Esophagus (tissue), 2 donors: ENCODE results near the gene PCNT. TPM values are rescaled to one million over a fixed set of nuclear protein-coding genes. Genes with fewer than 3 reads are reported as not detected.

Experiments
- H3K27ac ChIP-seq, 2 donors: one replicate each; pipeline ENCODE4 v1.5.1; 2013; ENCODE audit warnings: low read depth in 2 of 2, mild to moderate bottlenecking in 2 of 2, inconsistent platforms in 1 of 2, low read length in 1 of 2, moderate library complexity in 1 of 2
- H3K27me3 ChIP-seq, 2 donors: one replicate each; pipeline ENCODE4 v1.6.1; 2013; ENCODE audit warnings: low read length in 2 of 2, control low read depth in 1 of 2, mild to moderate bottlenecking in 1 of 2; ENCODE audit not compliant: insufficient read depth in 2 of 2, control insufficient read depth in 1 of 2
- H3K36me3 ChIP-seq, 2 donors: one replicate each; pipeline ENCODE4 v1.6.1; 2013; ENCODE audit warnings: low read length in 1 of 2; ENCODE audit not compliant: control insufficient read depth in 2 of 2, insufficient read depth in 2 of 2
- H3K4me1 ChIP-seq, 2 donors: one replicate each; pipeline ENCODE4 v1.6.1; 2013; ENCODE audit warnings: low read length in 1 of 2; ENCODE audit not compliant: control insufficient read depth in 2 of 2, insufficient read depth in 2 of 2
- H3K4me3 ChIP-seq, 2 donors: one replicate each; pipeline ENCODE4 v1.5.1; 2013; ENCODE audit warnings: low read length in 2 of 2, mild to moderate bottlenecking in 2 of 2, low read depth in 1 of 2, moderate library complexity in 1 of 2
- H3K9me3 ChIP-seq, 2 donors: one replicate each; pipeline ENCODE4 v1.6.1; 2013; ENCODE audit warnings: mild to moderate bottlenecking in 2 of 2, low read depth in 1 of 2, low read length in 1 of 2, moderate library complexity in 1 of 2; ENCODE audit not compliant: control insufficient read depth in 2 of 2, insufficient read depth in 1 of 2
- WGBS, 2 donors: extraction: QIAGEN DNeasy Blood & Tissue Kit; methylation state at CpG; one replicate each; pipeline ENCODE4 v1.1.7; 2013; 5-methylcytosine and 5-hydroxymethylcytosine counted together
- polyA plus RNA-seq, 2 donors: library from polyadenylated mRNA; stranded (reverse); fragments of 200-250 nt; gene quantifications; one replicate each; pipeline ENCODE4 v1.2.3, GENCODE V29; 2013
- donor health status: healthy with polysubstance abuse.
- donor health status: Bipolar disorder and iron deficiency.

Gene PCNT
- polyA plus RNA-seq, 2 donors, result 14.1 to 14.9 TPM

DNA sequence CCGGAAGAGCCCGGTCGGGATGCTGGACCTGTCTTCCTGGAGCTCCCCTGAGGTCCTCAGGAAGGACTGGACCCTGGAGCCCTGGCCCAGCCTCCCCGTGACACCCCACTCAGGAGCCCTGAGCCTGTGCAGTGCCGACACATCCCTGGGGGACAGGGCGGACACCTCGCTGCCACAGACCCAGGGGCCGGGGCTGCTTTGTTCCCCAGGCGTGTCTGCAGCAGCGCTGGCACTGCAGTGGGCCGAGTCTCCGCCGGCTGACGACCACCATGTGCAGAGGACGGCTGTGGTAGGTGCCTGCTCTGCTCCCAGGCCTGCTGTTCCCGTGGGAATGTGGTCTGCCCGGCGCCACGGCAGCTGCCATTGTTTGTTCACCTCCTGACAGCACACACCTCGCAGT, 92.6 kb downstream of the PCNT start:
- Histone ChIP-seq H3K4me1 (peaks cover 0 to 4% of the 10 kb centered on the region in 2 donors), H3K27me3 (no peaks in the 10 kb centered on the region), H3K27ac (no peak overlapping the region), H3K4me3 (no peak overlapping the region), H3K9me3 (no peaks in the 10 kb centered on the region), H3K36me3 (peaks cover 8 to 51% of the 10 kb centered on the region in 2 donors)
- 93 to 94% methylated on average over 20 of the region's 20 CpGs for WGBS, 2 donors

DNA sequence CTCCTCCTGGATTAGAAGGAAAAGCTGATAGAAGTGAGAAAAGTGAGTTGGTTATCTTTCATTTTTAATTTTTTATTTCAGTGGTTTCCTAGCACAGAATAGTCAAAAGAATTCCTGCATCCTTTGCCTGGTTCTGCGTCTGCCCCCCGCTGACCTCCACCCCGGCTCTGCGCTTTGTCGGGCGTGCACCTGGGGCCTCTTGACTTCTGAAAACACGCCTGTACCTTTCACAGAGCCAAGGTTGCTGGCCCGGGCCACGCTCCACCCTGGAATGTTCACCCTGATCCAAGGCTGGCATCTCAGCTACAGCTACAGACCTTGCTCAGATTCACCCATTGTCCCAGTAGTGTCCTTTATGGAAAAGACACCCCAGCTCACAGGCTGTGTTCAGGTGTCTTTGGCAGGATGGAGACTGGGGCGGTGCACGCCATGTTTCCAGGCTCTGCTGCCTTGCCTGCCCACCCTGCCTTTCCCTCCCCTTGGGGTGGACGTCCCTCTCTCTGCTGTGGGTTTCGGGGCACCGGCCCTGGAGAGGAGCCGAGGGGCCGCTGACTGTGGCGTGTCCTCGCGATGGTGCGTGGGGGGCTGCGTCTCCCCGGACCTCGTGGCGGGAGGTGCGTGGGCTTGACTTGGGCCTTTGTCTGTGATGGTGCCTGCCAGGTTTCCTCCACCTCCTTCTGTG, 94.5 kb downstream of the PCNT start:
- Histone ChIP-seq H3K36me3 (peaks cover 8 to 54% of the 10 kb centered on the region in 2 donors), H3K9me3 (no peaks in the 10 kb centered on the region), H3K4me1 (no peaks in the 10 kb centered on the region), H3K27ac (no peak overlapping the region), H3K27me3 (no peaks in the 10 kb centered on the region), H3K4me3 (no peak overlapping the region)
- 92 to 94% methylated on average over 25 of the region's 25 CpGs for WGBS, 2 donors

DNA sequence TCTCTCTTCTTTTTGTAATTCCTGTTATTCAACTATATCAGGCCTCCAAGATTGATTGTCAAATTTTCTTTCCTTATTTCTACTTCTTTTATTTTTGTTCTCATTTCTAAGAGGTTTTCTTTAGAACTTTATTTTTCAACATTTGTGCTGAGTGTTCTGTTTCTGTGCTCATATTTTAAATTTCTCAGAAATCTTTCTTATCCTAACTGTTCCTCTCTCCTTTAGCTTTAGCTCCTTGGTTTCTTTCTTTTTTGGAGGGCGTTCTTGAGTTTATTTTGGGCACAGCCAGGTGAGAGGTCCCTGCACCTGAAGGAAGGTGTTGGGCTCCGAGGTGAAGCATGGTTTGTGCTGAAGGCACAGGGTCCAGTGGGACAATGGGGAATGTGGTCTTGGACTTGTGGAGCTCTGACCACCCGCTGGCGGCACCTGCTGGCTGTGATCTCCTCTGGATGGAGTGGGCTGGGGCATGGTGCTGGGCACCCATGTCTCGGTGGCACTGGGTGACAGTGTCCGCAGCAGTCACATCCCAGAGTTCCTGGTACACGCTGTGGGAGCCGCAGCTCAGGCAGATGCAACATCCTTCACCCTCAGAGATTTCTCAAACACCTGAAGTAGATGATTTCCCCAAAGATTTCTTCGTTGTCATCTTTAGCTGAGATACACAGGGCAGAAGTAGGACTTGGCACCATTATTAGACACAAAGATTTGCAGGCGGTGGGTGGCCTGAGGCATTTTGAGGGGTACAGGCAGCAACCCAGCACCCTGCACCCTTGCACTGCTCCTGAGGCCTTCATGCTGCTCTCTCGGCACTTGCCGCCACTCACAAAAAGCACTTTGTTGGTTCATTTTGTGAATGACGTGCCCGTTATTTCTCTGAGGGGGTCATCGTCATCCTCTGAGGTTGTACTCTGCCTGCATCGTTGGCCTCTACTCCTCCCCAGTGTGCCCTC, 96.6 kb downstream of the PCNT start:
- 92 to 94% methylated on average over 16 of the region's 16 CpGs for WGBS, 2 donors
- H3K9me3 ChIP-seq, result no peaks in the 10 kb centered on the region
- no peaks in the 10 kb centered on the region for H3K27me3 ChIP-seq
- H3K4me3 ChIP-seq, result no peak overlapping the region
- H3K4me1 ChIP-seq, result no peaks in the 10 kb centered on the region
- peaks cover 8 to 53% of the 10 kb centered on the region in 2 donors for H3K36me3 ChIP-seq
- H3K27ac ChIP-seq, result no peak overlapping the region

DNA sequence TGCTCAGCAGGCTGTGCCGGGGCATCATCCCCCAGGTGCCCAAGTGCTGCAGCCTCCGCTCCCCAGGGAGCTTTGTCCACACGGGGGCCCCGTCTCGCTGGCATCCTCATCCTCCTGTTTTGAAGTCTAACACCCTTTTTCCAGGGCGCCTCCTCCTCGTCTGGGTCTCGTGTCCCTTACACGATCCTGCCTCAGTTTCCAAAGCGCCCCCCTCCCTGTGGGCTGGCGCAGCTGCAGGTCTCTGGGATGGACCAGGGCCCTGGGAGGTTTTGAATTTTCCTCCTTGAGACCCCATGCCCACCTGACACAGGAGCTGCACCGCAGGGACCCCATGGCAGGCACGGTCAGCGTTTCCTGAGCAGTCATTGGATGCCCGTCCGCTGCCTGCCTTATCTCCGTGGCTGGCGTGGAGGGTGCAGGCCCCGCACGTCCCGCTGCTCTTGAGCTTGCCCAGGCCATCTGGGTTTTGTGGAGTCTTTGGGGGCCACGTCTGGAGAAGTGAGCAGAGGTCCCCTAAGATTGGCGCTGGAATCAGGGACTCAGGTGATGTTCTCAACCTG, 97.3 kb downstream of the PCNT start:
- Histone ChIP-seq H3K4me3 (no peak overlapping the region), H3K4me1 (no peaks in the 10 kb centered on the region), H3K27ac (no peak overlapping the region), H3K36me3 (peaks cover 7 to 52% of the 10 kb centered on the region in 2 donors), H3K9me3 (no peaks in the 10 kb centered on the region), H3K27me3 (no peaks in the 10 kb centered on the region)
- WGBS, 2 donors, result 92 to 95% methylated on average over 23 of the region's 23 CpGs

DNA sequence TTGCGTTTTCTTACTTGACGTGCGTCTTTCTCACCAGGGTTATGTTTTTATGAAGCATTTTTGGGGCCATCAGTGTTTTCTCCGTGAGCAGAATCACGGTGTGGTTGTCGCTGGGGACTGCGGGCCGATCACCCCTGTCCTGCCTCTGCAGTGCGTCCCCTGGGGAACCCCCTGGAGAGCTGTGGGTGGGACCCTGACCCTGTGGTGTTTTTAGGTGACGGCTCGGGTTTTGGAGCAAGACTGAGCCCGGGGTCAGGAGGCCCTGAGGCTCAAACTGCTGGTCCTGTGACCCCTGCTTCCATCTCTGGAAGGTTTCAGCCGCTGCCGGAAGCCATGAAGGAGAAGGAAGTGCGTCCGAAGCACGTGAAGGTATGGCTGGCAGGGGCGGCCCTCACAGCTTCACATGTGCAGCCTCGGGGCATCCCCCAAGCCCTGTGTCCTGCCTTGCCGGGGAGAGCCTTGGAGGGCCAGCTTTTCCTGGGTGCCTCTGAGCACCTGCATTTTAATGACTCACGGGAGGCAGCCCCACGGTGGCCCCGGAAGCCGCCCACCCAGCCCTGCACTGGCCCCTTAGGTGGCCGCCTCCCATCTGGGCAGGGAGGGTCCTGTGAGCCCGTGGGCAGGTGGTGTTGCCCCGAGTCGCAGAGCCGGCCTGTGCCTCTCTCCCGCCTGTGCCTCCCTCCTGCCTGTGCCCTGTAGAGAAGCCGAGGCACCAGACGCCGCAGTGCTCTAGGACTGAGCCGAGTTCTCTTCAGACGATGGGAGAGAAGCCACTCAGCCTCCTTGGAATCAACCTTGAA, 98.0 kb downstream of the PCNT start:
- no peaks in the 10 kb centered on the region for H3K27me3 ChIP-seq
- no peak overlapping the region for H3K4me3 ChIP-seq
- H3K27ac ChIP-seq, result no peak overlapping the region
- WGBS, 2 donors, result 93 to 96% methylated on average over 33 to 35 of the region's 35 CpGs
- peaks cover 7 to 53% of the 10 kb centered on the region in 2 donors for H3K36me3 ChIP-seq
- H3K9me3 ChIP-seq, result no peaks in the 10 kb centered on the region
- H3K4me1 ChIP-seq, result no peaks in the 10 kb centered on the region

DNA sequence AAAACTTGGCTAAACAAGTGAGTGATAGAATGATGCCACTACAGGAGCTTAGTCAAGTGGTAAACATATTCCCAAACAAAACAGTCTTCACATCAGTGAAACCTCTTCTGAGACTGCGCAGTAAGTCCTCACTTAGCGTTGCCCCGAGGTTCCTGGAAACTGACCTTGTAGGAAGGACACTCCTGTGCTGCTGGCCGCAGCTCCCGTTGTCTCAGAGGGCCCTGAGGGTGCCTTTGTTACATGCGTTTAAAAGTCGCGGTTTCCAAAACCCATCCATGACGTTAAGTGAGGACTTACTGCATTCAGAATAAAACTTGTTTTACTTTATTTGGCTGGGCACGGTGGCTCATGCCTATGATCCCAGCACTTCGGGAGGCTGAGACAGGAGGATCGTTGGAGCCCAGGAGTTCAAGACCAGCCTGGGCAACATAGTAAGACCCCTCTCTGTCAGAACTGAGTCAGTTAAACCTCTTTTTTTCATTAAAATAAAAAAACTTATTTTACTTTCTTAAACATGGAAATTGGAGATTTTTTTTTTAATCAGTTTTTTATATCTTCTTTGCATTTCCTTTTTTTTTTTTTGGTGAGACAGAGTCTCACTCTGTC, 98.8 kb downstream of the PCNT start:
- H3K4me3 ChIP-seq, result no peak overlapping the region
- H3K36me3 ChIP-seq, result peaks cover 7 to 60% of the 10 kb centered on the region in 2 donors
- no peak overlapping the region for H3K27ac ChIP-seq
- no peaks in the 10 kb centered on the region for H3K4me1 ChIP-seq
- 95 to 97% methylated on average over 12 of the region's 12 CpGs for WGBS, 2 donors
- no peaks in the 10 kb centered on the region for H3K9me3 ChIP-seq
- H3K27me3 ChIP-seq, result no peaks in the 10 kb centered on the region

DNA sequence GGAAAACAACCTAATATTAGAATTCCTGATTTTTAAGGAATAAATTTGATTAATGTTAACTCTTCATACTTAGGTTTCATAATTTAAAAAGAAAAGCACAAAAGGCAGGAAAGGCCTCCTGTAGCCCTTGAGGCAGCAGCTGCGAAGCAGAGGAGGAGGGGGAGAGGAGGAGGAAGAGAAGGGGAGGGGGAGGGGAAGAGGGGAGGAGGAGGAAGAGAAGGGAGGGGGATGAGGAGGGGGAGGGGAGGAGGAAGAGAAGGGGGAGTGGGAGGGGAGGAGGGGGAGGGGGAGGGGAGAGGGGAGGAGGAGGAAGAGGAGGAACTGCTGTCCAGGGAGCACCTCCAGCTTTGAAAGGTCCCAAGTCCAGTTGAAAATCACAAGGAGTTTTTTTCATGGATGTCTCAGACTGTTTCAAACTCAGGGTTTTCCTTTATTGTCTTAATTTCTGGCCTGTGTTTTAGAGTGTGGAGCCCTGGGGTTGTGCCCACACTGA, 99.6 kb downstream of the PCNT start:
- no peaks in the 10 kb centered on the region for H3K27me3 ChIP-seq
- no peak overlapping the region for H3K27ac ChIP-seq
- WGBS, 2 donors, result 69% methylated on average over 1 of the region's 1 CpG; no CpG with 5 or more reads in 1 of the 2 donors
- peaks cover 7 to 67% of the 10 kb centered on the region in 2 donors for H3K36me3 ChIP-seq
- H3K4me1 ChIP-seq, result no peaks in the 10 kb centered on the region
- no peaks in the 10 kb centered on the region for H3K9me3 ChIP-seq
- no peak overlapping the region for H3K4me3 ChIP-seq

DNA sequence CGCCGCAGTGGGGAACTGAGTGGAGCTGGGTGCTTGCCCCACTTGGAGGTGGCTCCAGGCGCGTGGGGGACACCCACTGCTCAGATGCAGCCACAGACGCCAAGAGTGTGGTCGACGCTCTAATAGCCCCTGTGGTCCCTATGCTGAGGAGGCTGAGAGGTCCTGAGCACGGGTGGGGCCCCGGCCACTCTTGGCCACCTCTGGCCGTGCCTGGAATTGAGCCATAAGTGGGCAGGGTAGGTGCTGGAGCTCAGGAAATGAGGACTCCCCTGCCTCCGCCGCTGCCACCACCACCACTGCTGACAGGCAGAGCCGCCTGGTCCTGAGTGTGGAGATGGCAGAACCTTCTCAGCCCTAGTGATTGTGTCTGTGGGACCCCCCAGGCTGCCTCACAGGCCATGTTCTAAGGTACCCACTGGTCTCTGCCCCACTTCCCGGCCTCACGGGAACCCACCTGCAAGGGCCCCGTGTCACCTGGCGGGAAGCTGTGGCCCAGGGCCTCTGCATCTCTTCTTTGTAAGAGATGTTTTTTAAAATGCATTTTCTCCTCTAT, 100.2 kb downstream of the PCNT start:
- H3K27me3 ChIP-seq, result no peaks in the 10 kb centered on the region
- H3K4me3 ChIP-seq, result no peak overlapping the region
- H3K4me1 ChIP-seq, result no peaks in the 10 kb centered on the region
- peak overlapping the region; percentile 29 to 48 for H3K27ac ChIP-seq
- H3K9me3 ChIP-seq, result no peaks in the 10 kb centered on the region
- 77 to 83% methylated on average over 17 of the region's 17 CpGs for WGBS, 2 donors
- H3K36me3 ChIP-seq, result peaks cover 7 to 68% of the 10 kb centered on the region in 2 donors
